Testis (tissue), 2 donors: ENCODE results near the gene PRR3.

Experiments used
- POLR2A ChIP-seq: fragments of 450-650 bp; IDR thresholded peaks from one replicate; pipeline ENCODE4 v1.6.1; 2017; ENCODE audit warnings: antibody characterized with exemption, mild to moderate bottlenecking, moderate library complexity
- TF ChIP-seq, protein P1 (sequence below), 3 experiments: fragments of 450-650 bp in 2 of 3; fragments of 200-600 bp in 1 of 3; sonication (generic) in 1 of 3; IDR thresholded peaks; one replicate each; pipeline ENCODE4 v1.5.1; 2016 to 2019; ENCODE audit warnings: antibody characterized with exemption in 3 of 3, mild to moderate bottlenecking in 2 of 3, moderate library complexity in 1 of 3

DNA sequence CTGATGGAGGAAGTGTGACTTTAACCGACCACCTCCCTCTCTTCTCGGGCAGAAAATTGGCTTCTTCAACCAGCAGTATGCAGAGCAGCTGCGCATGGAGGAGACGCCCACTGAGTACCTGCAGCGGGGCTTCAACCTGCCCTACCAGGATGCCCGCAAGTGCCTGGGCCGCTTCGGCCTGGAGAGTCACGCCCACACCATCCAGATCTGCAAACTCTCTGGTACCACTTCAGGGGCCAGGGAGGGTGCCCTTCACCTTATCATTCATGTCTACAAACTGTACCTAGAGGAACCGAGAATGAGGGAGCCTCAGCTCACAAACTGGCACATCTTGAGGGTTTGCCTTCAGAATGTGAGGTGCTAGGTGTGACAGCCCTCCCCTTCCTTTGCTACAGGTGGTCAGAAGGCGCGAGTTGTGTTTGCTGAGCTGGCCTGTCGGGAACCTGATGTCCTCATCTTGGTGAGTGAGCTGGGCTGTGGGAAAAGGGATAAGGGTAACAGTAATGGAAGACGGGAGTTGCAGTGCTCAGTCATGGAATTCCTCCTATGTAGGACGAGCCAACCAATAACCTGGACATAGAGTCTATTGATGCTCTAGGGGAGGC, 32.8 kb downstream of the PRR3 start:
- TF ChIP-seq, protein P1, sequence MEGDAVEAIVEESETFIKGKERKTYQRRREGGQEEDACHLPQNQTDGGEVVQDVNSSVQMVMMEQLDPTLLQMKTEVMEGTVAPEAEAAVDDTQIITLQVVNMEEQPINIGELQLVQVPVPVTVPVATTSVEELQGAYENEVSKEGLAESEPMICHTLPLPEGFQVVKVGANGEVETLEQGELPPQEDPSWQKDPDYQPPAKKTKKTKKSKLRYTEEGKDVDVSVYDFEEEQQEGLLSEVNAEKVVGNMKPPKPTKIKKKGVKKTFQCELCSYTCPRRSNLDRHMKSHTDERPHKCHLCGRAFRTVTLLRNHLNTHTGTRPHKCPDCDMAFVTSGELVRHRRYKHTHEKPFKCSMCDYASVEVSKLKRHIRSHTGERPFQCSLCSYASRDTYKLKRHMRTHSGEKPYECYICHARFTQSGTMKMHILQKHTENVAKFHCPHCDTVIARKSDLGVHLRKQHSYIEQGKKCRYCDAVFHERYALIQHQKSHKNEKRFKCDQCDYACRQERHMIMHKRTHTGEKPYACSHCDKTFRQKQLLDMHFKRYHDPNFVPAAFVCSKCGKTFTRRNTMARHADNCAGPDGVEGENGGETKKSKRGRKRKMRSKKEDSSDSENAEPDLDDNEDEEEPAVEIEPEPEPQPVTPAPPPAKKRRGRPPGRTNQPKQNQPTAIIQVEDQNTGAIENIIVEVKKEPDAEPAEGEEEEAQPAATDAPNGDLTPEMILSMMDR (IDR thresholded peaks at IDR 0.05): no peak
- no peak for TF ChIP-seq POLR2A
